ENCODE data around the gene KCNF1.

GRCh38 chr2:10915236-10915635 lies 3.5 kb downstream of the KCNF1 start:
- TF ChIP-seq CTCF (IDR thresholded peaks at IDR 0.05; ENCODE audit: poor library complexity) (no peak), EZH2 (IDR thresholded peaks at IDR 0.05; ENCODE audit: borderline replicate concordance) (no peak)
